ENCODE measurements around the gene DNAI2.

Gene DNAI2

GRCh38 chr17:74235040-74235581, 38.9 kb upstream of the DNAI2 start:
- Histone ChIP-seq H3F3A (ENCODE audit: insufficient read depth, low read length) (no peaks in the 10 kb centered on the region), H3K79me2 (ENCODE audit: insufficient read depth, low read length) (no peaks in the 10 kb centered on the region), H3K9me2 (ENCODE audit: low read depth, low read length) (no peaks in the 10 kb centered on the region), H3K9me3 (ENCODE audit: low read length) (no peaks in the 10 kb centered on the region), H3K27me3 (ENCODE audit: insufficient read depth, low read length) (no peaks in the 10 kb centered on the region), H3K4me2 (ENCODE audit: low read length) (no peak overlapping the region), H3K4me3 (ENCODE audit: low read depth, low read length, poor library complexity, severe bottlenecking) (no peak overlapping the region), H4K20me1 (ENCODE audit: insufficient read depth, low read length) (no peaks in the 10 kb centered on the region), H3K27ac (ENCODE audit: low read depth, low read length, poor library complexity, severe bottlenecking) (no peak overlapping the region), H3K36me3 (ENCODE audit: insufficient read depth, low read length) (no peaks in the 10 kb centered on the region), H3K4me1 (ENCODE audit: insufficient read depth, low read length, severe bottlenecking) (no peaks in the 10 kb centered on the region), H3K9ac (ENCODE audit: low read length) (no peak overlapping the region), H2AFZ (ENCODE audit: low read length) (no peak overlapping the region)
- TF ChIP-seq CTCF (IDR thresholded peaks at IDR 0.05; ENCODE audit: low read length) (no peak), EZH2 (IDR thresholded peaks at IDR 0.05; ENCODE audit: borderline replicate concordance, low read length) (no peak)

- Histone ChIP-seq H2AFZ (ENCODE audit: low read length) (no peak overlapping the region), H3K4me1 (ENCODE audit: insufficient read depth, low read length, severe bottlenecking) (no peaks in the 10 kb centered on the region), H3K9me3 (ENCODE audit: low read length) (no peaks in the 10 kb centered on the region), H3K4me2 (ENCODE audit: low read length) (no peak overlapping the region), H3K27ac (ENCODE audit: low read depth, low read length, poor library complexity, severe bottlenecking) (no peak overlapping the region), H3K27me3 (ENCODE audit: insufficient read depth, low read length) (no peaks in the 10 kb centered on the region), H3K36me3 (ENCODE audit: insufficient read depth, low read length) (no peaks in the 10 kb centered on the region), H3K4me3 (ENCODE audit: low read depth, low read length, poor library complexity, severe bottlenecking) (no peak overlapping the region), H3K9me2 (ENCODE audit: low read depth, low read length) (no peaks in the 10 kb centered on the region), H3F3A (ENCODE audit: insufficient read depth, low read length) (no peaks in the 10 kb centered on the region), H4K20me1 (ENCODE audit: insufficient read depth, low read length) (no peaks in the 10 kb centered on the region), H3K9ac (ENCODE audit: low read length) (no peak overlapping the region), H3K79me2 (ENCODE audit: insufficient read depth, low read length) (no peaks in the 10 kb centered on the region)
- TF ChIP-seq EZH2 (IDR thresholded peaks at IDR 0.05; ENCODE audit: borderline replicate concordance, low read length) (no peak), CTCF (IDR thresholded peaks at IDR 0.05; ENCODE audit: low read length) (no peak)
These were observed 38.1 kb upstream of the DNAI2 start for GRCh38 chr17:74235911-74236371.

- no peaks in the 10 kb centered on the region for H3K9me3 ChIP-seq (ENCODE audit: low read length)
- H3K9me2 ChIP-seq (ENCODE audit: low read depth, low read length), result no peaks in the 10 kb centered on the region
These were observed 36.7 kb upstream of the DNAI2 start for GRCh38 chr17:74237321-74237720.

More at GRCh38 chr17:74237321-74237720, 36.7 kb upstream of the DNAI2 start:
- no peaks in the 10 kb centered on the region for H4K20me1 ChIP-seq (ENCODE audit: insufficient read depth, low read length)
- no peaks in the 10 kb centered on the region for H3K79me2 ChIP-seq (ENCODE audit: insufficient read depth, low read length)
- no peak overlapping the region for H3K9ac ChIP-seq (ENCODE audit: low read length)
- H3K27ac ChIP-seq (ENCODE audit: low read depth, low read length, poor library complexity, severe bottlenecking), result no peak overlapping the region
- H3K4me2 ChIP-seq (ENCODE audit: low read length), result no peak overlapping the region
- TF ChIP-seq EZH2 (IDR thresholded peaks at IDR 0.05; ENCODE audit: borderline replicate concordance, low read length) (no peak), CTCF (IDR thresholded peaks at IDR 0.05; ENCODE audit: low read length) (no peak)
- no peaks in the 10 kb centered on the region for H3K36me3 ChIP-seq (ENCODE audit: insufficient read depth, low read length)
- no peaks in the 10 kb centered on the region; the same call in 1 of the 2 replicates for H3K27me3 ChIP-seq (ENCODE audit: insufficient read depth, low read length)
- H3K4me1 ChIP-seq (ENCODE audit: insufficient read depth, low read length, severe bottlenecking), result no peaks in the 10 kb centered on the region
- H3F3A ChIP-seq (ENCODE audit: insufficient read depth, low read length), result no peaks in the 10 kb centered on the region
- H2AFZ ChIP-seq (ENCODE audit: low read length), result no peak overlapping the region
- H3K4me3 ChIP-seq (ENCODE audit: low read depth, low read length, poor library complexity, severe bottlenecking), result no peak overlapping the region
